Fibroblast of skin of scalp (primary cell): ENCODE results near the gene MUTYH.
A peak's percentile ranks its signal among the peaks of the same experiment; 100 is the strongest.

ENCODE experiments used
- DNase-seq: peaks from one replicate; pipeline ENCODE4 v3.0.0-alpha.2; 2013

The MUTYH gene

GRCh38 chr1:45348966-45349677 lies 8.9 kb upstream of the MUTYH start:
- no peak for DNase-seq

- DNase-seq = no peak
Measured at GRCh38 chr1:45348609-45348965, 8.3 kb upstream of the MUTYH start.

- DNase-seq = peak; percentile 36
Measured at GRCh38 chr1:45348020-45348419, 7.8 kb upstream of the MUTYH start.

GRCh38 chr1:45346473-45346872 lies 6.2 kb upstream of the MUTYH start:
- no peak for DNase-seq

- DNase-seq = no peak
Measured at GRCh38 chr1:45345014-45345413, 4.8 kb upstream of the MUTYH start.

GRCh38 chr1:45344499-45344898 lies 4.3 kb upstream of the MUTYH start:
- no peak for DNase-seq

GRCh38 chr1:45340816-45341466 lies 701 bp upstream of the MUTYH start:
- no peak for DNase-seq

GRCh38 chr1:45337630-45338325 lies 2.5 kb downstream of the MUTYH start:
- no peak for DNase-seq

GRCh38 chr1:45335855-45336324 lies 4.3 kb downstream of the MUTYH start:
- no peak for DNase-seq

- DNase-seq = no peak
Measured at GRCh38 chr1:45334308-45335245, 5.7 kb downstream of the MUTYH start.

- DNase-seq = no peak
Measured at GRCh38 chr1:45332346-45332720, 7.9 kb downstream of the MUTYH start.

GRCh38 chr1:45331436-45332345 lies 8.5 kb downstream of the MUTYH start:
- no peak for DNase-seq

- no peak for DNase-seq
Measured at GRCh38 chr1:45329445-45329844, 10.8 kb downstream of the MUTYH start.

- DNase-seq = no peak
Measured at GRCh38 chr1:45328680-45329079, 11.6 kb downstream of the MUTYH start.

GRCh38 chr1:45327644-45328515 lies 12.4 kb downstream of the MUTYH start:
- DNase-seq = no peak

GRCh38 chr1:45326627-45327623 lies 13.3 kb downstream of the MUTYH start, which contains the start of gene HPDL:
HPDL (plus strand) TSS chr1:45326895; CDS start chr1:45327149, 254 bp downstream.
- DNase-seq = peak; percentile 68

GRCh38 chr1:45325851-45326506 lies 14.3 kb downstream of the MUTYH start:
- peak; percentile 33 for DNase-seq

GRCh38 chr1:45322486-45323040 lies 17.7 kb downstream of the MUTYH start:
- DNase-seq = no peak
